H9 (cell line): Measurements from ENCODE around the gene CACNA1H. TPM values are rescaled to one million over a fixed set of nuclear protein-coding genes. Genes with fewer than 3 reads are reported as not detected.

Source experiments
- DNase-seq: peaks from one replicate; pipeline ENCODE4 v3.0.0-alpha.2; 2017
- H2AFZ ChIP-seq: one replicate; pipeline ENCODE4 v1.6.1; 2013; ENCODE audit warnings: mild to moderate bottlenecking, low read length, control low read depth, moderate library complexity
- H2AK5ac ChIP-seq: 2 replicates; pipeline ENCODE4 v1.6.1; 2013; ENCODE audit warnings: low read length, control low read depth, mixed read lengths; ENCODE audit not compliant: insufficient read length
- H2BK120ac ChIP-seq: one replicate; pipeline ENCODE4 v1.6.1; 2013; ENCODE audit warnings: low read depth, mild to moderate bottlenecking, low read length, control low read depth, inconsistent platforms; ENCODE audit not compliant: poor library complexity, severe bottlenecking
- H2BK12ac ChIP-seq: 2 replicates; pipeline ENCODE4 v1.6.1; 2013; ENCODE audit warnings: low read length, control low read depth, mixed read lengths, low read depth; ENCODE audit not compliant: insufficient read length
- H2BK15ac ChIP-seq: 2 replicates; pipeline ENCODE4 v1.6.1; 2013; ENCODE audit warnings: low read depth, low read length, control low read depth
- H2BK20ac ChIP-seq: one replicate; pipeline ENCODE4 v1.6.1; 2013; ENCODE audit warnings: low read depth, mild to moderate bottlenecking, low read length, control low read depth, inconsistent platforms; ENCODE audit not compliant: poor library complexity, severe bottlenecking
- H2BK5ac ChIP-seq: 2 replicates; pipeline ENCODE4 v1.6.1; 2013; ENCODE audit warnings: low read length, control low read depth, mixed read lengths; ENCODE audit not compliant: insufficient read length
- H3K14ac ChIP-seq: 2 replicates; pipeline ENCODE4 v1.6.1; 2013; ENCODE audit warnings: low read length, control low read depth; ENCODE audit not compliant: insufficient read depth
- H3K18ac ChIP-seq: 2 replicates; pipeline ENCODE4 v1.6.1; 2013; ENCODE audit warnings: low read depth, mild to moderate bottlenecking, mixed read lengths, low read length, control low read depth; ENCODE audit not compliant: insufficient read length
- H3K23ac ChIP-seq: 2 replicates; pipeline ENCODE4 v1.6.1; 2013; ENCODE audit warnings: low read length, control low read depth, mixed read lengths, low read depth; ENCODE audit not compliant: insufficient read length
- H3K23me2 ChIP-seq: 2 replicates; pipeline ENCODE4 v1.6.1; 2013; ENCODE audit warnings: low read depth, mild to moderate bottlenecking, mixed read lengths, low read length, control low read depth; ENCODE audit not compliant: insufficient read length, poor library complexity, severe bottlenecking
- H3K27ac ChIP-seq: 2 replicates; pipeline ENCODE4 v1.5.1; 2013; ENCODE audit warnings: low read length, control low read depth, mixed read lengths, low read depth; ENCODE audit not compliant: insufficient read length
- H3K27me3 ChIP-seq: 2 replicates; pipeline ENCODE4 v1.6.1; 2013; ENCODE audit warnings: low read length, control low read depth, inconsistent platforms; ENCODE audit not compliant: insufficient read depth
- H3K4ac ChIP-seq: 2 replicates; pipeline ENCODE4 v1.6.1; 2013; ENCODE audit warnings: low read depth, mild to moderate bottlenecking, control low read depth, inconsistent platforms, low read length, moderate library complexity
- H3K4me1 ChIP-seq: 2 replicates; pipeline ENCODE4 v1.6.1; 2013; ENCODE audit warnings: low read length, control low read depth, inconsistent platforms; ENCODE audit not compliant: insufficient read depth
- H3K4me2 ChIP-seq: 2 replicates; pipeline ENCODE4 v1.6.1; 2013; ENCODE audit warnings: low read length, control low read depth, mixed read lengths; ENCODE audit not compliant: insufficient read length, insufficient read depth
- H3K56ac ChIP-seq: 2 replicates; pipeline ENCODE4 v1.6.1; 2013; ENCODE audit warnings: low read depth, mild to moderate bottlenecking, mixed read lengths, low read length, control low read depth; ENCODE audit not compliant: insufficient read length
- H3K79me1 ChIP-seq: 2 replicates; pipeline ENCODE4 v1.6.1; 2013; ENCODE audit warnings: low read depth, mild to moderate bottlenecking, moderate library complexity, low read length, control low read depth, inconsistent platforms; ENCODE audit not compliant: insufficient read depth, poor library complexity, severe bottlenecking
- H3K79me2 ChIP-seq: 2 replicates; pipeline ENCODE4 v1.6.1; 2013; ENCODE audit warnings: low read length, control low read depth, inconsistent platforms; ENCODE audit not compliant: insufficient read depth
- H3K9ac ChIP-seq: 2 replicates; pipeline ENCODE4 v1.6.1; 2013; ENCODE audit warnings: low read length, control low read depth, mixed read lengths; ENCODE audit not compliant: insufficient read length; ENCODE audit errors: extremely low read depth
- H3K9me3 ChIP-seq: one replicate; pipeline ENCODE4 v1.6.1; 2013; ENCODE audit warnings: low read depth, low read length, inconsistent platforms; ENCODE audit not compliant: control insufficient read depth
- H3T11ph ChIP-seq: one replicate; pipeline ENCODE4 v1.6.1; 2013; ENCODE audit warnings: mild to moderate bottlenecking, low read length, control low read depth, inconsistent platforms
- H4K20me1 ChIP-seq: one replicate; pipeline ENCODE4 v1.6.1; 2013; ENCODE audit not compliant: control insufficient read depth, insufficient read length, insufficient read depth
- H4K5ac ChIP-seq: 2 replicates; pipeline ENCODE4 v1.6.1; 2013; ENCODE audit warnings: low read depth, mild to moderate bottlenecking, mixed read lengths, low read length, control low read depth; ENCODE audit not compliant: insufficient read length
- H4K8ac ChIP-seq: replicated peaks from 2 replicates; pipeline ENCODE4 v1.6.1; 2013; ENCODE audit warnings: low read length, control low read depth, mixed read lengths, low read depth; ENCODE audit not compliant: insufficient read length
- H4K91ac ChIP-seq: 2 replicates; pipeline ENCODE4 v1.6.1; 2013; ENCODE audit warnings: low read depth, mild to moderate bottlenecking, moderate library complexity, mixed read lengths, low read length, control low read depth; ENCODE audit not compliant: insufficient read length
- H3K27ac Mint-ChIP-seq, 3 experiments: 2 replicates in 2 of 3; 3 replicates in 1 of 3; pipeline ENCODE4 v1.8.0; 2020 to 2021; ENCODE audit warnings: mixed read lengths in 3 of 3, mild to moderate bottlenecking in 1 of 3, moderate library complexity in 1 of 3
- H3K27me3 Mint-ChIP-seq: 2 replicates; pipeline ENCODE4 v1.8.0; 2021; ENCODE audit warnings: low read depth, mild to moderate bottlenecking, moderate library complexity, mixed read lengths
- H3K36me3 Mint-ChIP-seq, 3 experiments: 2 replicates in 2 of 3; 3 replicates in 1 of 3; pipeline ENCODE4 v1.8.0; 2020 to 2021; ENCODE audit warnings: low read depth in 3 of 3, mixed read lengths in 3 of 3; ENCODE audit not compliant: insufficient read depth in 1 of 3
- H3K4me1 Mint-ChIP-seq, 2 experiments: 2 replicates each; pipeline ENCODE4 v1.8.0; 2020; ENCODE audit warnings: mixed read lengths in 2 of 2
- H3K4me3 Mint-ChIP-seq, 2 experiments: 2 replicates in 1 of 2; 3 replicates in 1 of 2; pipeline ENCODE4 v1.8.0; 2020 to 2021; ENCODE audit warnings: mild to moderate bottlenecking in 2 of 2, mixed read lengths in 2 of 2, moderate library complexity in 1 of 2
- H3K9me3 Mint-ChIP-seq, 2 experiments: 2 replicates in 1 of 2; 3 replicates in 1 of 2; pipeline ENCODE4 v1.8.0; 2020; ENCODE audit warnings: mild to moderate bottlenecking in 2 of 2, mixed read lengths in 2 of 2, moderate library complexity in 1 of 2
- WGBS: extraction: QIAGEN DNeasy Blood & Tissue Kit; methylation state at CpG from one replicate; pipeline ENCODE4 v1.1.7; 2013; ENCODE audit warnings: missing lambda C conversion rate, low lambda C conversion rate, mixed read lengths; ENCODE audit not compliant: insufficient read length; ENCODE audit errors: extremely low coverage; 5-methylcytosine and 5-hydroxymethylcytosine counted together
- total RNA-seq: library from RNA; stranded (reverse); gene quantifications from 2 replicates; pipeline ENCODE4 v1.2.1, GENCODE V29; 2021
- TF ChIP-seq, protein P1 (sequence below): fragments of 200-600 bp; sonication (generic); conservative IDR thresholded peaks from 3 replicates; pipeline ENCODE4 v1.8.0; 2021; ENCODE audit warnings: antibody characterized with exemption, mild to moderate bottlenecking

CACNA1H gene
- total RNA-seq, 1 experiment from 2014 or later: 43.3 TPM

DNA sequence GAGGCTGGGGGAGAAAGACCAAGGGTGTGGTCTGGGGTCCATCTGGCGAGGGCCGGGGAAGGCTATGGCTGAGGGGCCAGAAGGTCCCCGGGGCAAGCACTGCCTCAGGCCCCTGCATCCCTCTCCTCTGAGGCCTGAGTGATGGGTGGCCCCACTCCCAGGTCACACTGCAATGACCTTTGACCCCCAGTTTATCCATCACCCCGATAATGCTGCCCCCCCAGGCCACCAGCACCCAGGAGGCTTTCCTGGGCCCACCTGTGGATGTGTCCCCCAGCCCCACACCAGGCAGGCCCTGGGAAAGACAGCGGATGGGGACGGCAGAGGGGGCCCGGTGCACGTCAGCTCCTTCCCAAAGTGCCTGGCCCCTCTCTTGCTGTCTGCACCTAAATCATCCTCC is 22.5 kb upstream of the CACNA1H start:
- H3K18ac ChIP-seq: no peak overlapping the region
- H3K79me2 ChIP-seq: no peaks in the 10 kb centered on the region
- DNase-seq: no peak

More for the DNA sequence above, 22.5 kb upstream of the CACNA1H start:
- Mint-ChIP-seq H3K4me1 (peaks cover 0 to 7% of the 10 kb centered on the region in 2 experiments; a peak in 1 of 4 replicates), H3K27ac (no peak overlapping the region; a peak in 1 of 7 replicates), H3K4me3 (no peak overlapping the region), H3K36me3 (no peaks in the 10 kb centered on the region), H3K9me3 (no peaks in the 10 kb centered on the region), H3K27me3 (peaks cover 3% of the 10 kb centered on the region)
- H3K9ac ChIP-seq: no peak overlapping the region
- no peak overlapping the region for H2AK5ac ChIP-seq
- no peak overlapping the region for H3K4ac ChIP-seq
- H2BK12ac ChIP-seq: no peak overlapping the region
- no peaks in the 10 kb centered on the region for H3K9me3 ChIP-seq
- H3K23me2 ChIP-seq: no peaks in the 10 kb centered on the region
- no peak overlapping the region for H2AFZ ChIP-seq
- no peak overlapping the region for H2BK15ac ChIP-seq
- no peak overlapping the region for H2BK5ac ChIP-seq
- H3K27me3 ChIP-seq: no peaks in the 10 kb centered on the region
- H2BK120ac ChIP-seq: no peak overlapping the region
- H3K79me1 ChIP-seq: no peaks in the 10 kb centered on the region
- H4K20me1 ChIP-seq: no peaks in the 10 kb centered on the region
- H4K5ac ChIP-seq: no peak overlapping the region
- TF ChIP-seq, protein P1, sequence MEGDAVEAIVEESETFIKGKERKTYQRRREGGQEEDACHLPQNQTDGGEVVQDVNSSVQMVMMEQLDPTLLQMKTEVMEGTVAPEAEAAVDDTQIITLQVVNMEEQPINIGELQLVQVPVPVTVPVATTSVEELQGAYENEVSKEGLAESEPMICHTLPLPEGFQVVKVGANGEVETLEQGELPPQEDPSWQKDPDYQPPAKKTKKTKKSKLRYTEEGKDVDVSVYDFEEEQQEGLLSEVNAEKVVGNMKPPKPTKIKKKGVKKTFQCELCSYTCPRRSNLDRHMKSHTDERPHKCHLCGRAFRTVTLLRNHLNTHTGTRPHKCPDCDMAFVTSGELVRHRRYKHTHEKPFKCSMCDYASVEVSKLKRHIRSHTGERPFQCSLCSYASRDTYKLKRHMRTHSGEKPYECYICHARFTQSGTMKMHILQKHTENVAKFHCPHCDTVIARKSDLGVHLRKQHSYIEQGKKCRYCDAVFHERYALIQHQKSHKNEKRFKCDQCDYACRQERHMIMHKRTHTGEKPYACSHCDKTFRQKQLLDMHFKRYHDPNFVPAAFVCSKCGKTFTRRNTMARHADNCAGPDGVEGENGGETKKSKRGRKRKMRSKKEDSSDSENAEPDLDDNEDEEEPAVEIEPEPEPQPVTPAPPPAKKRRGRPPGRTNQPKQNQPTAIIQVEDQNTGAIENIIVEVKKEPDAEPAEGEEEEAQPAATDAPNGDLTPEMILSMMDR: no peak
- H4K8ac ChIP-seq: no peak overlapping the region
- H3K4me1 ChIP-seq: no peaks in the 10 kb centered on the region
- no peak overlapping the region for H3T11ph ChIP-seq
- no peak overlapping the region for H3K27ac ChIP-seq
- no peak overlapping the region for H4K91ac ChIP-seq
- WGBS: no CpG with 5 or more reads among the region's 8 CpGs
- H3K14ac ChIP-seq: no peak overlapping the region
- H2BK20ac ChIP-seq: no peak overlapping the region
- no peak overlapping the region for H3K23ac ChIP-seq
- H3K56ac ChIP-seq: no peak overlapping the region
- H3K4me2 ChIP-seq: no peak overlapping the region
